ENCODE results near the gene GLCCI1.

Gene GLCCI1

GRCh38 chr7:7971308-7972040, 2.9 kb downstream of the GLCCI1 start:
- Histone ChIP-seq H3K36me3 (ENCODE audit: control insufficient read depth in 2 of 2, insufficient read depth in 2 of 2, low read length in 2 of 2) (no peaks in the 10 kb centered on the region), H3K4me3 (ENCODE audit: low read length in 2 of 2) (peak overlapping the region; percentile 78 to 91), H3K27me3 (ENCODE audit: control insufficient read depth in 1 of 2, insufficient read depth in 2 of 2, low read length in 2 of 2) (no peaks in the 10 kb centered on the region), H3K9me3 (ENCODE audit: control insufficient read depth in 2 of 2, low read length in 2 of 2) (no peaks in the 10 kb centered on the region), H3K9ac (ENCODE audit: low read length in 2 of 2) (peak overlapping the region in 1 of 2 donors; percentile 29), H3K27ac (ENCODE audit: low read length) (no peak overlapping the region), H3K4me1 (ENCODE audit: control insufficient read depth, insufficient read depth, low read length) (peaks cover 11% of the 10 kb centered on the region)

DNA sequence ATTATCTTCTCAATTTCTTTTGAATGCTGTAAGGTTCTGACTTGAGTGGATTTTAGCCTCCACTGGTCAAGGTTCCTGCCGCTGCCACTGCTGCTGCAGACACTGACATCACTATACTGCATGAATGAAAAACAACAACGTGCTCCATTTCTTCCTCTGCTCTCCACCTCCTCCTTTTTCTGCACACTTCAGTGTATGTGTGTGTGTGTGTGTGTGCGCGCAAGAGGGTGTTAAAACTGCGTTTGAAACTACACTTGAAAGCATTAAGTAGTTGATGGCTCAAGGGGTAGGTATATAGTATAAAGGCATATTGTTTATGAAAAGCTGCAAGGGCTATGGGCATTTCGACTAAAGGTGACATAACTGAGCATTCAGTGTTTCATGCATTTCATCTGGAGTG, 3.5 kb downstream of the GLCCI1 start:
- peak overlapping the region in 1 of 2 donors; percentile 29 for H3K9ac ChIP-seq (ENCODE audit: low read length in 2 of 2)
- H3K4me3 ChIP-seq (ENCODE audit: low read length in 2 of 2), result peak overlapping the region; percentile 78 to 91
- H3K27me3 ChIP-seq (ENCODE audit: control insufficient read depth in 1 of 2, insufficient read depth in 2 of 2, low read length in 2 of 2), result no peaks in the 10 kb centered on the region
- H3K27ac ChIP-seq (ENCODE audit: low read length), result no peak overlapping the region
- H3K4me1 ChIP-seq (ENCODE audit: control insufficient read depth, insufficient read depth, low read length), result peaks cover 11% of the 10 kb centered on the region
- H3K9me3 ChIP-seq (ENCODE audit: control insufficient read depth in 2 of 2, low read length in 2 of 2), result no peaks in the 10 kb centered on the region
- H3K36me3 ChIP-seq (ENCODE audit: control insufficient read depth in 2 of 2, insufficient read depth in 2 of 2, low read length in 2 of 2), result no peaks in the 10 kb centered on the region

DNA sequence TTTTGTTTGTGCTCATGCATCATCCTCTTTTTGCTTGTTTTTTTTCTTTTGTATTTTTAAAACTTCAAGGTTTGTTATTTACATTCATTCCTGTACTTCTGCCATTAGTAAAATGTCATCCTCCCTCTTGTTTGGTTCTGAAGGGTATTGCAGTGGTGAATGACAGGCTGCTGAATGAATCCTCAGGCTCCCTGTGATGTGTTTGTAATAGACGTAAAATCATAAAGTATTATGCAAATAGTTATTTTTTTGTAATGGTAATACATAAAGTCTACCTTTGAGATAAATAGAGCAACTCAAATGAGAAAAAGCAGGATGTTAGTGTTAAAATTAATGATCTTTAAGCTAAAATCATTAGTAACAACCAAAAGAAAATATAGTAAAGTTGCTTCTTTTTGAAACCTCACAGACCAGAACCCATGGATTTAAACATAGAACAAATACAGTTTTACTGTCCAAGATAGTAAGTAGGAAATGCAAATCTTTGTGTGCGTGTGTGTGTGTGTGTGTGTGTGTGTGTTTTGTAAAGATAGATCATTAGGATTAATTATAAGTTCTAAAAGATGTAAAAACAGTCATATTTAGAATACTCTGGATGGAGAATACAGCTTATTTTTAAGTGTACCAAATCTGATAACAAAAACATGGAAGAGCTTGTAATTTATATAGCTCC, 4.5 kb downstream of the GLCCI1 start:
- Histone ChIP-seq H3K27ac (ENCODE audit: low read length) (no peak overlapping the region), H3K9me3 (ENCODE audit: control insufficient read depth in 2 of 2, low read length in 2 of 2) (no peaks in the 10 kb centered on the region), H3K9ac (ENCODE audit: low read length in 2 of 2) (peak overlapping the region in 1 of 2 donors; percentile 40), H3K4me1 (ENCODE audit: control insufficient read depth, insufficient read depth, low read length) (peaks cover 10% of the 10 kb centered on the region), H3K36me3 (ENCODE audit: control insufficient read depth in 2 of 2, insufficient read depth in 2 of 2, low read length in 2 of 2) (no peaks in the 10 kb centered on the region), H3K4me3 (ENCODE audit: low read length in 2 of 2) (peak overlapping the region; percentile 0 to 44), H3K27me3 (ENCODE audit: control insufficient read depth in 1 of 2, insufficient read depth in 2 of 2, low read length in 2 of 2) (no peaks in the 10 kb centered on the region)

DNA sequence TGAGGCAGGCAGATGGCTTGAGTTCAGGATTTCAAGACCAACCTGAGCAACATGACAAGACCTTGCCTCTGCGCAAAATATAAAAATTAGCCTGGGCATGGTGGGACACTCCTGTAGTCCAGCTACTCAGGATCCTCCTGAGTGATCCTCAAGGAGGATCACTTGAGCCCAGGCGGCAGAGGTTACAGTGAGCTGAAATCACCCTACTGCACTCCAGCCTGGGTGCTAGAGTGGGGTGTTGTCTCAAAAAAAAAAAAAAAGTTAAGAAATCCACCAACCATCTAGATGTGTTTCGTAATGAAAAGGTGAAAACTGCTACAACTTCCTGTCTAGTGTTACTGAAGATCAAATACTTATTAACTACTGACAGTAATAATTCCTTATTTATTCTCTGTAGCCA, 8.1 kb downstream of the GLCCI1 start:
- Histone ChIP-seq H3K27me3 (ENCODE audit: control insufficient read depth in 1 of 2, insufficient read depth in 2 of 2, low read length in 2 of 2) (no peaks in the 10 kb centered on the region), H3K27ac (ENCODE audit: low read length) (no peak overlapping the region), H3K36me3 (ENCODE audit: control insufficient read depth in 2 of 2, insufficient read depth in 2 of 2, low read length in 2 of 2) (no peaks in the 10 kb centered on the region), H3K9ac (ENCODE audit: low read length in 2 of 2) (no peak overlapping the region), H3K9me3 (ENCODE audit: control insufficient read depth in 2 of 2, low read length in 2 of 2) (no peaks in the 10 kb centered on the region), H3K4me1 (ENCODE audit: control insufficient read depth, insufficient read depth, low read length) (peaks cover 6% of the 10 kb centered on the region), H3K4me3 (ENCODE audit: low read length in 2 of 2) (no peak overlapping the region)

GRCh38 chr7:7977774-7978173, 9.2 kb downstream of the GLCCI1 start:
- Histone ChIP-seq H3K9ac (ENCODE audit: low read length in 2 of 2) (no peak overlapping the region), H3K4me3 (ENCODE audit: low read length in 2 of 2) (no peak overlapping the region), H3K27me3 (ENCODE audit: control insufficient read depth in 1 of 2, insufficient read depth in 2 of 2, low read length in 2 of 2) (no peaks in the 10 kb centered on the region), H3K36me3 (ENCODE audit: control insufficient read depth in 2 of 2, insufficient read depth in 2 of 2, low read length in 2 of 2) (no peaks in the 10 kb centered on the region), H3K9me3 (ENCODE audit: control insufficient read depth in 2 of 2, low read length in 2 of 2) (no peaks in the 10 kb centered on the region), H3K4me1 (ENCODE audit: control insufficient read depth, insufficient read depth, low read length) (peaks cover 3% of the 10 kb centered on the region), H3K27ac (ENCODE audit: low read length) (no peak overlapping the region)

DNA sequence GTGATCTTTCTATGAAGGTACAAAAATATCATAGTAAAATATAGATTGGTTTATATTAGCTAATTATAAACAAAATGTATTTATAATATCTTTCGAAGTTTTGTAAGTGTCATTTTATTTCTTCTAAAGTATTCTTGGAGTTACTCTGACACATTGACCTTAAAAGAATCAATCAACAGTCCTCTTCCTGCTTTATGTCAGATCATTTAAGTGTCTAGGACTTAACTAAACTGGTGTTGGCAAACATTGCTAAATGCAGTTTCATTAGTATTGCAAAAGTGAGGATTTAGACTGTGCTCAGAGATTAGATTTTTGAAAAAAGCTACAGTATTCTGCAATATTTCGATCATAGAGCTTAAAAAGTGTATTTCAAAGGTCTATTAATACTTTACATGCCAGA, 10.3 kb downstream of the GLCCI1 start:
- Histone ChIP-seq H3K4me1 (ENCODE audit: control insufficient read depth, insufficient read depth, low read length) (peaks cover 3% of the 10 kb centered on the region), H3K9me3 (ENCODE audit: control insufficient read depth in 2 of 2, low read length in 2 of 2) (no peaks in the 10 kb centered on the region), H3K9ac (ENCODE audit: low read length in 2 of 2) (no peak overlapping the region), H3K27me3 (ENCODE audit: control insufficient read depth in 1 of 2, insufficient read depth in 2 of 2, low read length in 2 of 2) (no peaks in the 10 kb centered on the region), H3K36me3 (ENCODE audit: control insufficient read depth in 2 of 2, insufficient read depth in 2 of 2, low read length in 2 of 2) (no peaks in the 10 kb centered on the region), H3K4me3 (ENCODE audit: low read length in 2 of 2) (no peak overlapping the region), H3K27ac (ENCODE audit: low read length) (no peak overlapping the region)

DNA sequence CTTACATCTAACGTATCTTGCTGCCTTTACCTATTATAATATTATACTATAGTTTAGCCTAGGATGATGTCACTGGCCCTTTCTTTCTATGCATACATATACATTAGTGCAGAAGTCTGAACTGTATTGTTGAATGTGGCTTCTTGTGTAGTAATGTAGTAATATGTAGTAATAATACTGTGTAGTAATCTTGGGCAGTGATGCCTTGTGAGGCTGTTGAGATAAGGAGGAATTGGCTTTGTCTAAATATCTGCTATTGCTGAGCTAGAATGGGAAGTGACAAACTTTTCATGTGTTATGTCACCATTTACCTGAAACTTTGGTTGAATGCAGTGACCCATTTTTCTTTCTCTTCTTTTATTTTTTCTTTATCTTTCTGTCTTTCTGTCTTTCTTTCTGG, 11.0 kb downstream of the GLCCI1 start:
- no peak overlapping the region for H3K27ac ChIP-seq (ENCODE audit: low read length)
- H3K9ac ChIP-seq (ENCODE audit: low read length in 2 of 2), result no peak overlapping the region
- H3K4me3 ChIP-seq (ENCODE audit: low read length in 2 of 2), result no peak overlapping the region
- no peaks in the 10 kb centered on the region for H3K27me3 ChIP-seq (ENCODE audit: control insufficient read depth in 1 of 2, insufficient read depth in 2 of 2, low read length in 2 of 2)
- no peaks in the 10 kb centered on the region for H3K36me3 ChIP-seq (ENCODE audit: control insufficient read depth in 2 of 2, insufficient read depth in 2 of 2, low read length in 2 of 2)
- no peaks in the 10 kb centered on the region for H3K9me3 ChIP-seq (ENCODE audit: control insufficient read depth in 2 of 2, low read length in 2 of 2)
- peaks cover 3% of the 10 kb centered on the region for H3K4me1 ChIP-seq (ENCODE audit: control insufficient read depth, insufficient read depth, low read length)

DNA sequence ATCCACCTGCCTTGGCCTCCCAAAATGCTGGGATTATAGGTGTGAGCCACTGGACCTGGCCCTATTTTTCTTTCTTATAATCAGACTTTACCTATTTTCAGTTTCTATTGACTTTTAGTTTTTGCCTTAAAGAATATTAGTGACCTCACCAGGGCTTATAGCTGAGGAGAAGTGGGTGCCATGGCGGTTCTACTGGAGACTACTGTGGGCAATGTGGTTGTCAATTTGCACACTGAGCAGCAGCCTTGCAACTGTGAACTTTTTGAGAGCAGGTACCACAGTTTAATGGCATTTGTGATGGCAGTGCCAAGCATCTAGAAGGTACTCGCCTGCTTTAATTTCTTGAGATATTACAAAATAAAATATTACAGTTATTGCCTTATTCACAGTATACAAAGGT, 11.5 kb downstream of the GLCCI1 start:
- peaks cover 3% of the 10 kb centered on the region for H3K4me1 ChIP-seq (ENCODE audit: control insufficient read depth, insufficient read depth, low read length)

GRCh38 chr7:7982904-7983303, 14.3 kb downstream of the GLCCI1 start:
- no peaks in the 10 kb centered on the region for H3K9me3 ChIP-seq (ENCODE audit: control insufficient read depth in 2 of 2, low read length in 2 of 2)
- H3K9ac ChIP-seq (ENCODE audit: low read length in 2 of 2), result no peak overlapping the region
- H3K4me1 ChIP-seq (ENCODE audit: control insufficient read depth, insufficient read depth, low read length), result no peaks in the 10 kb centered on the region
- no peaks in the 10 kb centered on the region for H3K36me3 ChIP-seq (ENCODE audit: control insufficient read depth in 2 of 2, insufficient read depth in 2 of 2, low read length in 2 of 2)
- no peaks in the 10 kb centered on the region for H3K27me3 ChIP-seq (ENCODE audit: control insufficient read depth in 1 of 2, insufficient read depth in 2 of 2, low read length in 2 of 2)
- no peak overlapping the region for H3K4me3 ChIP-seq (ENCODE audit: low read length in 2 of 2)
- no peak overlapping the region for H3K27ac ChIP-seq (ENCODE audit: low read length)

More for the DNA sequence above, 11.5 kb downstream of the GLCCI1 start:
- Histone ChIP-seq H3K36me3 (ENCODE audit: control insufficient read depth in 2 of 2, insufficient read depth in 2 of 2, low read length in 2 of 2) (no peaks in the 10 kb centered on the region), H3K4me3 (ENCODE audit: low read length in 2 of 2) (no peak overlapping the region), H3K9ac (ENCODE audit: low read length in 2 of 2) (no peak overlapping the region), H3K27me3 (ENCODE audit: control insufficient read depth in 1 of 2, insufficient read depth in 2 of 2, low read length in 2 of 2) (no peaks in the 10 kb centered on the region), H3K9me3 (ENCODE audit: control insufficient read depth in 2 of 2, low read length in 2 of 2) (no peaks in the 10 kb centered on the region), H3K27ac (ENCODE audit: low read length) (no peak overlapping the region)

- Histone ChIP-seq H3K27me3 (ENCODE audit: control insufficient read depth in 1 of 2, insufficient read depth in 2 of 2, low read length in 2 of 2) (no peaks in the 10 kb centered on the region), H3K27ac (ENCODE audit: low read length) (no peak overlapping the region), H3K4me3 (ENCODE audit: low read length in 2 of 2) (no peak overlapping the region), H3K9ac (ENCODE audit: low read length in 2 of 2) (no peak overlapping the region), H3K9me3 (ENCODE audit: control insufficient read depth in 2 of 2, low read length in 2 of 2) (no peaks in the 10 kb centered on the region), H3K36me3 (ENCODE audit: control insufficient read depth in 2 of 2, insufficient read depth in 2 of 2, low read length in 2 of 2) (no peaks in the 10 kb centered on the region), H3K4me1 (ENCODE audit: control insufficient read depth, insufficient read depth, low read length) (no peaks in the 10 kb centered on the region)
Measured at GRCh38 chr7:7984424-7984823, 15.8 kb downstream of the GLCCI1 start.

DNA sequence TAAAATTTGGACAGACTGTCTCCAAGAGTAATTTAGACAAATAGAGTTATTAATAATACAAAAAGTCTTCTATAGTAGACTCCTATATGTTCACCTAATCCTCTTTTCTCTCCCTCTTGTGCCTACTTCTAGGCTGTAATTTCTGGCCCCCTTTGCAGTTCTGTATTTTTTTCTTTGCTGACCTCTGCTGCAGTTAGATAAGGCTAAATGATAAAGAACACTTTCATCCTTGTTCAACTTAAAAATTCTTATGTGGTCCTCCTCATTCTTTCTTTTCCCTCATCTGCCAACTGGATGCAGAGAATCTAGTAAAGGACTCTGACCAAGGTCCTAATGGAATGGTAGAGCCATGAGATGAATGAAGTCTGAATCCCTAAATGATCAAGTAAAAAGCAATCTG, 20.1 kb downstream of the GLCCI1 start:
- no peaks in the 10 kb centered on the region for H3K36me3 ChIP-seq (ENCODE audit: control insufficient read depth in 2 of 2, insufficient read depth in 2 of 2, low read length in 2 of 2)
- H3K27me3 ChIP-seq (ENCODE audit: control insufficient read depth in 1 of 2, insufficient read depth in 2 of 2, low read length in 2 of 2), result no peaks in the 10 kb centered on the region
- no peak overlapping the region for H3K27ac ChIP-seq (ENCODE audit: low read length)
- no peak overlapping the region for H3K4me3 ChIP-seq (ENCODE audit: low read length in 2 of 2)
- no peaks in the 10 kb centered on the region for H3K4me1 ChIP-seq (ENCODE audit: control insufficient read depth, insufficient read depth, low read length)
- H3K9ac ChIP-seq (ENCODE audit: low read length in 2 of 2), result no peak overlapping the region
- peaks cover 0 to 3% of the 10 kb centered on the region in 2 donors for H3K9me3 ChIP-seq (ENCODE audit: control insufficient read depth in 2 of 2, low read length in 2 of 2)
